Neural cell (in vitro differentiated cells): ENCODE results near the gene PATL2. TPM values are rescaled to one million over a fixed set of nuclear protein-coding genes. Genes with fewer than 3 reads are reported as not detected.

Source experiments
- H2AFZ ChIP-seq: fragments of 200-600, 300-800 bp; sonication (generic), shearing (Covaris generic); 2 replicates; pipeline ENCODE4 v1.6.0; 2014; ENCODE audit warnings: low read depth, mild to moderate bottlenecking, antibody characterized with exemption, low read length, moderate library complexity
- H3F3A ChIP-seq: fragments of 200-600 bp; shearing (Covaris generic); 2 replicates; pipeline ENCODE4 v1.6.1; 2016; ENCODE audit warnings: mild to moderate bottlenecking, moderate library complexity, mixed read lengths, antibody characterized with exemption, low read length; ENCODE audit not compliant: insufficient read depth, poor library complexity, severe bottlenecking
- H3K27ac ChIP-seq: fragments of 200-600, 300-800 bp; sonication (generic), shearing (Covaris generic); 2 replicates; pipeline ENCODE4 v1.5.1; 2014; ENCODE audit warnings: mild to moderate bottlenecking, low read length, moderate library complexity
- H3K27me3 ChIP-seq: fragments of 300-800, 200-600 bp; sonication (generic), shearing (Covaris generic); 2 replicates; pipeline ENCODE4 v1.6.0; 2014; ENCODE audit warnings: mild to moderate bottlenecking, low read depth, low read length, moderate library complexity; ENCODE audit not compliant: insufficient read depth
- H3K36me3 ChIP-seq: fragments of 300-800, 200-600 bp; sonication (generic), shearing (Covaris generic); 2 replicates; pipeline ENCODE4 v1.5.1; 2014; ENCODE audit warnings: mild to moderate bottlenecking, antibody characterized with exemption, low read length, moderate library complexity; ENCODE audit not compliant: insufficient read depth
- H3K4me2 ChIP-seq: fragments of 300-800, 200-600 bp; sonication (generic), shearing (Covaris generic); 2 replicates; pipeline ENCODE4 v1.6.0; 2014; ENCODE audit warnings: mild to moderate bottlenecking, low read length
- H3K4me3 ChIP-seq: fragments of 300-800, 200-600 bp; sonication (generic), shearing (Covaris generic); 2 replicates; pipeline ENCODE4 v1.5.1; 2014; ENCODE audit warnings: mild to moderate bottlenecking, low read length, moderate library complexity
- H3K79me2 ChIP-seq: fragments of 200-600 bp; shearing (Covaris generic); replicated peaks from 2 replicates; pipeline ENCODE4 v1.6.0; 2014; ENCODE audit warnings: mild to moderate bottlenecking, low read length, moderate library complexity; ENCODE audit not compliant: insufficient read depth
- H3K9ac ChIP-seq: fragments of 300-800, 200-600 bp; sonication (generic), shearing (Covaris generic); 2 replicates; pipeline ENCODE4 v1.6.1; 2016; ENCODE audit warnings: mild to moderate bottlenecking, low read length, mixed read lengths
- H3K9me2 ChIP-seq: fragments of 200-600 bp; shearing (Covaris generic); 2 replicates; pipeline ENCODE4 v1.6.1; 2016; ENCODE audit warnings: mild to moderate bottlenecking, low read length, mixed read lengths; ENCODE audit not compliant: insufficient read depth
- H3K9me3 ChIP-seq: fragments of 200-600, 300-800 bp; sonication (generic), shearing (Covaris generic); 2 replicates; pipeline ENCODE4 v1.6.1; 2016; ENCODE audit warnings: mild to moderate bottlenecking, mixed run types, low read length, moderate library complexity, mixed read lengths
- H4K20me1 ChIP-seq: fragments of 200-600 bp; shearing (Covaris generic); 2 replicates; pipeline ENCODE4 v1.6.1; 2016; ENCODE audit warnings: mild to moderate bottlenecking, mixed run types; ENCODE audit not compliant: insufficient read depth
- EP300 ChIP-seq: fragments of 450-650 bp; conservative IDR thresholded peaks from 2 replicates; pipeline ENCODE4 v1.6.1; 2014; ENCODE audit warnings: antibody characterized with exemption, mild to moderate bottlenecking, moderate library complexity; ENCODE audit not compliant: poor library complexity, severe bottlenecking
- EZH2 ChIP-seq: fragments of 200-600, 300-800 bp; shearing (Covaris generic), sonication (generic); IDR thresholded peaks from 2 replicates; pipeline ENCODE4 v1.6.1; 2014; ENCODE audit warnings: antibody characterized with exemption, low read length, borderline replicate concordance, mild to moderate bottlenecking; ENCODE audit not compliant: insufficient read depth, poor library complexity, severe bottlenecking
- MXI1 ChIP-seq: fragments of 450-650 bp; conservative IDR thresholded peaks from 2 replicates; pipeline ENCODE4 v1.6.1; 2014; ENCODE audit warnings: antibody characterized with exemption, mild to moderate bottlenecking; ENCODE audit not compliant: poor library complexity, severe bottlenecking
- POLR2AphosphoS5 ChIP-seq: IDR thresholded peaks from 2 replicates; pipeline ENCODE4 v1.6.1; 2012
- RAD21 ChIP-seq: fragments of 450-650 bp; conservative IDR thresholded peaks from 2 replicates; pipeline ENCODE4 v1.6.1; 2014; ENCODE audit warnings: antibody characterized with exemption, mild to moderate bottlenecking, moderate library complexity
- SMC3 ChIP-seq: fragments of 450-650 bp; conservative IDR thresholded peaks from 2 replicates; pipeline ENCODE4 v1.6.1; 2014; ENCODE audit warnings: antibody characterized with exemption, mild to moderate bottlenecking, moderate library complexity; ENCODE audit not compliant: poor library complexity
- TAF1 ChIP-seq: IDR thresholded peaks from 2 replicates; pipeline ENCODE4 v1.6.1; 2012; ENCODE audit warnings: low read depth
- polyA plus RNA-seq: library from polyadenylated mRNA; depleted of rRNA; stranded (reverse); fragments of >200 nt; gene quantifications from 2 replicates; pipeline ENCODE4 v1.2.3, GENCODE V29; 2014
- TF ChIP-seq, protein P1 (sequence below): fragments of 450-650 bp; IDR thresholded peaks from 2 replicates; pipeline ENCODE4 v1.5.1; 2014; ENCODE audit warnings: antibody characterized with exemption, mild to moderate bottlenecking, moderate library complexity; ENCODE audit not compliant: poor library complexity, severe bottlenecking
- TF ChIP-seq, protein P2 (sequence below): IDR thresholded peaks from 2 replicates; pipeline ENCODE4 v1.6.1; 2012; ENCODE audit warnings: borderline replicate concordance

The PATL2 gene
- polyA plus RNA-seq, 1 donor from 2014 or later, result not detected

DNA sequence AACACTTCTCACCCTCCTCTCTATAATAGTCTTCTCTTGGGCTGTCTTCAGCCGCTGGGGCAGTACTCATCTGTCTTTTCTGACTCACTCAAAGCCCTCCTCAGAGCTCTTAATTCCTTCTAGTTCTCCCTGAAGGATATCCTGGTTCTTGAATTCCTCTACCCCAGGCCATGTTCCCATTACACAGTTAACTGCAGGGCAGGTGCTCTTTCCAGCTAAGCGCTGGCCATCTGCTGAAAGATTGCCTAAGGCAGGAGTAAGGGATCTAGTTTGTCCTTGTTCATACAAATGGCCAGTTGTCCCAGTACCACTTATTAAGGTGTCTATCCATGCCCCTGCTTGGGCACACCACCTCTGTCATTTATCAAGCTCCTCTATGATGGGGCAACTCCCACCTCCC is 37.5 kb downstream of the PATL2 start:
- Histone ChIP-seq H3K9ac (no peak overlapping the region), H3K79me2 (no peaks in the 10 kb centered on the region), H3K4me3 (no peak overlapping the region), H3K9me2 (no peaks in the 10 kb centered on the region), H4K20me1 (no peaks in the 10 kb centered on the region), H3K4me2 (no peak overlapping the region), H3K27me3 (no peaks in the 10 kb centered on the region), H3K9me3 (no peaks in the 10 kb centered on the region), H2AFZ (no peak overlapping the region), H3K36me3 (no peaks in the 10 kb centered on the region), H3K27ac (no peak overlapping the region), H3F3A (no peaks in the 10 kb centered on the region)
- TF ChIP-seq MXI1 (no peak), TAF1 (no peak), EP300 (no peak), RAD21 (no peak), POLR2AphosphoS5 (no peak), EZH2 (no peak), SMC3 (no peak)
- TF ChIP-seq, protein P1, sequence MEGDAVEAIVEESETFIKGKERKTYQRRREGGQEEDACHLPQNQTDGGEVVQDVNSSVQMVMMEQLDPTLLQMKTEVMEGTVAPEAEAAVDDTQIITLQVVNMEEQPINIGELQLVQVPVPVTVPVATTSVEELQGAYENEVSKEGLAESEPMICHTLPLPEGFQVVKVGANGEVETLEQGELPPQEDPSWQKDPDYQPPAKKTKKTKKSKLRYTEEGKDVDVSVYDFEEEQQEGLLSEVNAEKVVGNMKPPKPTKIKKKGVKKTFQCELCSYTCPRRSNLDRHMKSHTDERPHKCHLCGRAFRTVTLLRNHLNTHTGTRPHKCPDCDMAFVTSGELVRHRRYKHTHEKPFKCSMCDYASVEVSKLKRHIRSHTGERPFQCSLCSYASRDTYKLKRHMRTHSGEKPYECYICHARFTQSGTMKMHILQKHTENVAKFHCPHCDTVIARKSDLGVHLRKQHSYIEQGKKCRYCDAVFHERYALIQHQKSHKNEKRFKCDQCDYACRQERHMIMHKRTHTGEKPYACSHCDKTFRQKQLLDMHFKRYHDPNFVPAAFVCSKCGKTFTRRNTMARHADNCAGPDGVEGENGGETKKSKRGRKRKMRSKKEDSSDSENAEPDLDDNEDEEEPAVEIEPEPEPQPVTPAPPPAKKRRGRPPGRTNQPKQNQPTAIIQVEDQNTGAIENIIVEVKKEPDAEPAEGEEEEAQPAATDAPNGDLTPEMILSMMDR, result no peak
- TF ChIP-seq, protein P2, sequence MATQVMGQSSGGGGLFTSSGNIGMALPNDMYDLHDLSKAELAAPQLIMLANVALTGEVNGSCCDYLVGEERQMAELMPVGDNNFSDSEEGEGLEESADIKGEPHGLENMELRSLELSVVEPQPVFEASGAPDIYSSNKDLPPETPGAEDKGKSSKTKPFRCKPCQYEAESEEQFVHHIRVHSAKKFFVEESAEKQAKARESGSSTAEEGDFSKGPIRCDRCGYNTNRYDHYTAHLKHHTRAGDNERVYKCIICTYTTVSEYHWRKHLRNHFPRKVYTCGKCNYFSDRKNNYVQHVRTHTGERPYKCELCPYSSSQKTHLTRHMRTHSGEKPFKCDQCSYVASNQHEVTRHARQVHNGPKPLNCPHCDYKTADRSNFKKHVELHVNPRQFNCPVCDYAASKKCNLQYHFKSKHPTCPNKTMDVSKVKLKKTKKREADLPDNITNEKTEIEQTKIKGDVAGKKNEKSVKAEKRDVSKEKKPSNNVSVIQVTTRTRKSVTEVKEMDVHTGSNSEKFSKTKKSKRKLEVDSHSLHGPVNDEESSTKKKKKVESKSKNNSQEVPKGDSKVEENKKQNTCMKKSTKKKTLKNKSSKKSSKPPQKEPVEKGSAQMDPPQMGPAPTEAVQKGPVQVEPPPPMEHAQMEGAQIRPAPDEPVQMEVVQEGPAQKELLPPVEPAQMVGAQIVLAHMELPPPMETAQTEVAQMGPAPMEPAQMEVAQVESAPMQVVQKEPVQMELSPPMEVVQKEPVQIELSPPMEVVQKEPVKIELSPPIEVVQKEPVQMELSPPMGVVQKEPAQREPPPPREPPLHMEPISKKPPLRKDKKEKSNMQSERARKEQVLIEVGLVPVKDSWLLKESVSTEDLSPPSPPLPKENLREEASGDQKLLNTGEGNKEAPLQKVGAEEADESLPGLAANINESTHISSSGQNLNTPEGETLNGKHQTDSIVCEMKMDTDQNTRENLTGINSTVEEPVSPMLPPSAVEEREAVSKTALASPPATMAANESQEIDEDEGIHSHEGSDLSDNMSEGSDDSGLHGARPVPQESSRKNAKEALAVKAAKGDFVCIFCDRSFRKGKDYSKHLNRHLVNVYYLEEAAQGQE, result no peak

DNA sequence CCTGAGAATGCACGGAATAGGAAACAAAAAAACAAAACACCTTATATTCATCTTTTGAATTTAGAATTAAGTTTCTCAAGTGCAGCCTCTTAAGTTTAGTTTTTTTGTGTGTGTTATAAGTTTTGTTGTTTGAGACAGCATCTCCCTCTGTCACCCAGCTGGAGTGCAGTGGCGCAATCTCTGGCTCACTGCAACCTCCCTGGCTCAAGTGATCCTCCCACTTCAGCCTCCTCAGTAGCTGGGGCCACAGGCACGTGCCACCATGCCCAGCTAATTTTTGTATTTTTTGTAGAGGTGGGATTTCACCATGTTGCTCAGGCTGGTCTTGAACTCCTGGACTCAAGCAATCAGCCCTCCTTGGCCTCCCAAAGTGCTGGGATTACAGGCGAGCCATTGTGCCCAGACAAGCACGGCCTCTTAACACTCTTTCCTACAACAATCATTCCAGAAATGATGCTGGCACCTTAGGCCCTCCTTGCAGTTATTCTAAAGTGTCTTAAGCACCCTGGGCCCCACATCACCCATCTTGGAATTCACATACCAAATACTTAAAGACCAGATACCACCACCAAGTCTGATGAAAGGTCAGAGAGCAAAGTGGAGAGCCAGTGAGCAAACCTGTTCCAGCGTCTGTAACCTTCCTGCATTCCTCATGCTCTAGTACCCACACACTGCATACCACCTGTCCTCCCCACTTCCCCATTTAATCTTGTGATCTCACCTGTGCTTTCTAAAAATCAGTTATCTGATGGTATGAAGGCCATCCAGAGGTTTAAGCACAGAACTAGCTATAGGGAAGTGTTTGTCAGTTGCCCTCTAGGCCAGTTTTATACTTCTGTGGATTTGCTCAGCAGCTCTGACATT is 40.8 kb downstream of the PATL2 start:
- no peak overlapping the region for H3K9ac ChIP-seq
- H3K27ac ChIP-seq, result no peak overlapping the region
- H4K20me1 ChIP-seq, result no peaks in the 10 kb centered on the region
- H3F3A ChIP-seq, result no peaks in the 10 kb centered on the region
- H3K4me3 ChIP-seq, result no peak overlapping the region
- no peaks in the 10 kb centered on the region for H3K9me2 ChIP-seq
- no peaks in the 10 kb centered on the region for H3K79me2 ChIP-seq
- TF ChIP-seq RAD21 (no peak), EZH2 (no peak), SMC3 (no peak), MXI1 (no peak), TAF1 (no peak), POLR2AphosphoS5 (no peak), EP300 (no peak)
- TF ChIP-seq, protein P2, result no peak
- TF ChIP-seq, protein P1, result no peak
- no peaks in the 10 kb centered on the region for H3K36me3 ChIP-seq
- H3K27me3 ChIP-seq, result no peaks in the 10 kb centered on the region
- H3K4me2 ChIP-seq, result no peak overlapping the region
- no peak overlapping the region for H2AFZ ChIP-seq
- H3K9me3 ChIP-seq, result no peaks in the 10 kb centered on the region
